Breast epithelium (tissue), 3 donors: ENCODE data around the gene PRXL2B.
"Not testable (repeated sequence)": the region's sequence is repeated elsewhere in the genome, so short reads cannot be mapped to it uniquely, and the experiment has no call there.

Source experiments
- CTCF ChIP-seq, 3 donors: fragments of 450-650 bp; IDR thresholded peaks; one replicate each; pipeline ENCODE4 v1.5.1; 2016 to 2017; ENCODE audit warnings: antibody characterized with exemption in 3 of 3, mild to moderate bottlenecking in 3 of 3, moderate library complexity in 3 of 3
- POLR2A ChIP-seq: fragments of 450-650 bp; IDR thresholded peaks from one replicate; pipeline ENCODE4 v1.6.1; 2016; ENCODE audit warnings: antibody characterized with exemption, mild to moderate bottlenecking, moderate library complexity
- POLR2AphosphoS5 ChIP-seq, 3 donors: sonication (generic); formaldehyde crosslinking; IDR thresholded peaks; one replicate each; pipeline ENCODE4 v1.6.1; 2017; ENCODE audit warnings: antibody characterized with exemption in 3 of 3

- not testable (repeated sequence) for TF ChIP-seq CTCF (IDR thresholded peaks at IDR 0.05); POLR2AphosphoS5 (IDR thresholded peaks at IDR 0.05); POLR2A
These were observed 18.3 kb upstream of the PRXL2B start for GRCh38 chr1:2568187-2568816.
